Measurements from ENCODE around the gene ANKDD1A. TPM values are rescaled to one million over a fixed set of nuclear protein-coding genes. Genes with fewer than 3 reads are reported as not detected.

Gene ANKDD1A
- 1.7 to 1.9 TPM (median 1.7 TPM) in 5 replicates for total RNA-seq (2022; extraction: Qiagen RNA extraction)

DNA sequence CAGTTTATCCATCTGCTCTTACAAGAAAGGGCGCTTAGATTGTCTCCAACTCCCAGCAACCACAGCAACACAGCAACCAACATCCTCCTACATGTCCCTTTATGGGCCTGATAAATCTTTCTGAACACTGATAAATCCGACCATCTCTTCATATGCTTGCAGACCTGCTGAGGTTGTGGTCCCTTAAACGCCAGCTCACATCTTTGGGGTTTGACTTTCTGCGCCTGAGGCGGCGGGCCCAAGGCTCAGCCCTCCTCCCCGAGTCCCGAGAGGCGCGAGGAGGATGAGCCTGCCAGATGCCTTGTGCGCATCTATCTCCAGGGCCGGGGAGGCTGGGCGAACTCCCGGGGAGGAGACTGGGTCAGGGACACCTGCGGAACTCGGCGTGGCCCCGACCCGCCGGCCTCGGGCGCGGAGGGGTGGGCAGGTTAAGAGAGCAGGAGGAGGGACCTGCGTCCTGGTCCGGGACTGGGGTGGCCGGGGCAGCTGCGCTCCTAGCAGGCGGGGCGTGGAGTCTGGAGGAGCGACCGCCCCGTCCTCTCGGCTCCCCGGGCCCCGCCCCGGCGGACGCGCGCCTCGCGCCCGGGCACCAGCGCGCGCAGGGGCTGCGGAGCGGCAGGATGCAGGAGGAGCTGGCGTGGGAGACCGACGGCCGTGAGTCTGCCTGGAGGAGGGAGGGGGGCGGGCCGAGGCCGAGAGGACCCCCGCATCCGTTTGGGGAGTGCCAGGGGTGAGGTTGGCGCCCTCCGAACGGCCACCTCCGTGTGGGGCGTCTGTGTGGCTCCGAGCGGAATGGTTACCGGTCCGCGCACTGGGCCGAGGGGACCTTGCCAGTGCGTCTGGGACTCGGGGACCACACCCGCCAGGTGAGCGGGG is at the start of gene ANKDD1A:
ANKDD1A (plus strand) TSS at position 592 of the 876 bp plus-strand sequence; CDS start at position 621, 29 bp downstream.

DNA sequence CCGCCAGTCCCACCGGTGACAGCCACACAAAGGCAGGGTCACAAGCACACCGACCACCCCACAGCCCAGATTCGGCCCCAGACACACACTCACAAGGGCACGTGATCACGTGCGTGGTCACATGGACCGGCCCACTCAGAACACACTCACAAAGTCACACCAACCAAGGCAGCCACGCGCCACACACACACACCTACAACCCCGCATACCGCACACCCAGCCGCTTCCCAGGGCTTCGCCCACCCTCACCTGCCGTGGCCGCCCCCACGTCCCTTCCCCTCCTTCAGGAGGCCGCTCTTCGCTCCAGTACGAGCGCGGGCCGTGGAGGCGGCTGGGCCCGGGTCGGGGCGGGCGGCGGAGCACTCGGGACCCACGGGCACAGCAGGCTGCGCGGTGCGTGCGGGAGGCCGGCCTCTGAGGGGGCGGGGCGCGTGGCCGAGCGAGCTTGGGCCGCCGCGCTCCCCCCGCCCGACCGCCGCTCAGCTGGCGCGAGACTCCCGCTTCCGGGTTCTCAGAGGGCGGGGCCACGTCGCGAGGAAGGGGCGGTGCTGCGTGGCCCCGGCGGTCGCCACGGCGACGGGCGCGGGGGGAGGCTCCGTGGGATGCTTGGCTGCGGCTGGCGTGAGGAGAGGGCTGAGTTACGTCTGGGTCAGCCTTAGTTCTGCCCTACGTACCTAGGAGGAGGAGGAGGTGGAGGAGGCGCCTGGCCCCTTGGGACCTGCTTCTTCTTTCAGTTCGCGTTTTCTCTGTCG is 77.9 kb downstream of the ANKDD1A start, which contains the start of gene SPG21:
SPG21 (minus strand) TSS at position 499 of the 752 bp plus-strand sequence. CDS start 6,345 bp downstream, outside the sequence.

Other genes with a start within 250 kb of the ANKDD1A start
- 5.9 to 8.8 TPM (median 8.3 TPM) in 5 replicates for gene RBPMS2, start 136.3 kb upstream of the ANKDD1A start, total RNA-seq (2022; extraction: Qiagen RNA extraction)
- gene PIF1, start 86.3 kb upstream of the ANKDD1A start, total RNA-seq (2022; extraction: Qiagen RNA extraction) = 9.8 to 17.7 TPM (median 16.7 TPM) in 5 replicates
- gene PLEKHO2, start 70.0 kb upstream of the ANKDD1A start, total RNA-seq (2022; extraction: Qiagen RNA extraction) = 6.3 to 7.7 TPM (median 6.4 TPM) in 5 replicates
- gene SPG21, start 78.0 kb downstream of the ANKDD1A start, total RNA-seq (2022; extraction: Qiagen RNA extraction) = 112 to 127 TPM (median 119 TPM) in 5 replicates
- gene MTFMT, start 117.7 kb downstream of the ANKDD1A start, total RNA-seq (2022; extraction: Qiagen RNA extraction) = 23.9 to 27.5 TPM (median 24.8 TPM) in 5 replicates
- gene SLC51B, start 133.5 kb downstream of the ANKDD1A start, total RNA-seq (2022; extraction: Qiagen RNA extraction) = 13.6 to 18.9 TPM (median 16.4 TPM) in 5 replicates
- gene RASL12, start 156.1 kb downstream of the ANKDD1A start, total RNA-seq (2022; extraction: Qiagen RNA extraction) = 0.08 to 0.18 TPM (median 0.09 TPM) in 5 replicates
- not detected in 5 replicates for gene KBTBD13, start 164.8 kb downstream of the ANKDD1A start, total RNA-seq (2022; extraction: Qiagen RNA extraction)
- gene UBAP1L, start 203.3 kb downstream of the ANKDD1A start, total RNA-seq (2022; extraction: Qiagen RNA extraction) = 0.53 to 0.97 TPM (median 0.84 TPM) in 5 replicates
- gene PDCD7, start 221.9 kb downstream of the ANKDD1A start, total RNA-seq (2022; extraction: Qiagen RNA extraction) = 25.7 to 27.3 TPM (median 26.4 TPM) in 5 replicates